Suprapubic skin (tissue), 4 donors: ENCODE measurements around the gene MOB1B. TPM values are rescaled to one million over a fixed set of nuclear protein-coding genes. Genes with fewer than 3 reads are reported as not detected.

Experiments used
- DNase-seq, 2 donors: peaks; one replicate each; pipeline ENCODE4 v3.0.0-alpha.2; 2019; ENCODE audit warnings: low spot score in 2 of 2
- H3K27ac ChIP-seq: fragments of 200-600 bp; sonication (generic); one replicate; pipeline ENCODE4 v1.5.1; 2019
- H3K27me3 ChIP-seq: fragments of 200-600 bp; sonication (generic); one replicate; pipeline ENCODE4 v1.5.1; 2019
- H3K36me3 ChIP-seq: fragments of 200-600 bp; sonication (generic); one replicate; pipeline ENCODE4 v1.5.1; 2019
- H3K4me1 ChIP-seq: fragments of 200-600 bp; sonication (generic); one replicate; pipeline ENCODE4 v1.5.1; 2019
- H3K4me3 ChIP-seq: fragments of 200-600 bp; sonication (generic); one replicate; pipeline ENCODE4 v1.5.1; 2019; ENCODE audit warnings: mild to moderate bottlenecking
- H3K9me3 ChIP-seq: fragments of 200-600 bp; sonication (generic); one replicate; pipeline ENCODE4 v1.5.1; 2019
- CTCF ChIP-seq, 2 donors: fragments of 200-600 bp in 1 of 2; fragments of 450-650 bp in 1 of 2; sonication (generic) in 1 of 2; IDR thresholded peaks; one replicate each; pipeline ENCODE4 v1.5.1; 2016 to 2019; ENCODE audit warnings: antibody characterized with exemption in 2 of 2, mild to moderate bottlenecking in 1 of 2, moderate library complexity in 1 of 2
- EP300 ChIP-seq: sonication (generic); formaldehyde crosslinking; IDR thresholded peaks from one replicate; pipeline ENCODE4 v1.6.1; 2017; ENCODE audit warnings: antibody characterized with exemption
- POLR2A ChIP-seq, 2 donors: fragments of 450-650 bp; IDR thresholded peaks; one replicate each; pipeline ENCODE4 v1.6.1; 2017; ENCODE audit warnings: antibody characterized with exemption in 2 of 2, mild to moderate bottlenecking in 2 of 2, moderate library complexity in 2 of 2
- POLR2AphosphoS5 ChIP-seq, 3 donors: sonication (generic); formaldehyde crosslinking; IDR thresholded peaks; one replicate each; pipeline ENCODE4 v1.6.1; 2017; ENCODE audit warnings: antibody characterized with exemption in 3 of 3
- WGBS: methylation state at CpG from one replicate; pipeline ENCODE4 v1.1.5; 2018; 5-methylcytosine and 5-hydroxymethylcytosine counted together
- total RNA-seq, 4 donors: library from RNA; depleted of rRNA; stranded (reverse); fragments of >200 nt; gene quantifications; one replicate each; pipeline ENCODE4 v1.1.0, GENCODE V29; 2016

The MOB1B gene
- total RNA-seq, 4 donors from 2014 or later, result 9.5 to 20.8 (median 15.0) TPM

GRCh38 chr4:70868778-70869177 lies 33.4 kb upstream of the MOB1B start:
- DNase-seq, result no peak
- Histone ChIP-seq H3K27me3 (no peaks in the 10 kb centered on the region), H3K4me3 (no peak overlapping the region)

DNA sequence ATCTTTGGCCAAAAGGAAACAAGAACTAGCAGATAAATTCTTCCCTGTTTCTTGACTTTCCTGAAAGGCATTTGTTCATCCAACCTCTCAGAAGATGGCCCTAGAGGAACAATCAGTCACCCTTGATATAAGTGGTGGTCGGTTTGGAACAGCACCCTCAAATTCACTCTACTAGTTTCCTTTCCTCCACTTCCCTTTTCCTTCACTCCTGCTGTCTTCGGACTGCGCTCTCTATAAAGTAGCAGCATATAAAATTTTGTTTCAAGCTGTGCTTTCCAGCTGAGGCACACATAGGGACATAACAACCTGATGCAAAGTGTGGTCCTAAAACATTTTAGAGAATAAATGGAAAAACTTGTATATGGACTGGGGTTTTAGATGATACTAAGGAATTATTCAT lies 29.0 kb upstream of the MOB1B start:
- no peak for DNase-seq
- no peaks in the 10 kb centered on the region for H3K4me1 ChIP-seq
- TF ChIP-seq EP300 (no peak), CTCF (IDR thresholded peaks at IDR 0.05) (no peak), POLR2AphosphoS5 (IDR thresholded peaks at IDR 0.05) (no peak), POLR2A (IDR thresholded peaks at IDR 0.05) (no peak)

More at GRCh38 chr4:70868778-70869177, 33.4 kb upstream of the MOB1B start:
- Histone ChIP-seq H3K27ac (no peak overlapping the region), H3K4me1 (no peaks in the 10 kb centered on the region), H3K36me3 (no peaks in the 10 kb centered on the region), H3K9me3 (no peaks in the 10 kb centered on the region)
- TF ChIP-seq CTCF (IDR thresholded peaks at IDR 0.05), result no peak
- TF ChIP-seq EP300, result no peak
- no peak for TF ChIP-seq POLR2A (IDR thresholded peaks at IDR 0.05)
- TF ChIP-seq POLR2AphosphoS5 (IDR thresholded peaks at IDR 0.05), result no peak

GRCh38 chr4:70874268-70875156 lies 27.7 kb upstream of the MOB1B start:
- Histone ChIP-seq H3K27me3 (no peaks in the 10 kb centered on the region), H3K36me3 (no peaks in the 10 kb centered on the region), H3K4me3 (no peak overlapping the region), H3K9me3 (no peaks in the 10 kb centered on the region), H3K27ac (no peak overlapping the region), H3K4me1 (no peaks in the 10 kb centered on the region)
- DNase-seq, result no peak
- WGBS, result 89% methylated on average over 19 of the region's 19 CpGs
- TF ChIP-seq POLR2A (IDR thresholded peaks at IDR 0.05) (no peak), EP300 (no peak), POLR2AphosphoS5 (IDR thresholded peaks at IDR 0.05) (no peak), CTCF (IDR thresholded peaks at IDR 0.05) (no peak)

More for the DNA sequence above, 29.0 kb upstream of the MOB1B start:
- 91% methylated on average over 3 of the region's 3 CpGs for WGBS
- H3K9me3 ChIP-seq, result no peaks in the 10 kb centered on the region
- H3K36me3 ChIP-seq, result no peaks in the 10 kb centered on the region
- no peak overlapping the region for H3K27ac ChIP-seq
- no peak overlapping the region for H3K4me3 ChIP-seq
- no peaks in the 10 kb centered on the region for H3K27me3 ChIP-seq

GRCh38 chr4:70877556-70877955 lies 24.6 kb upstream of the MOB1B start:
- H3K36me3 ChIP-seq, result no peaks in the 10 kb centered on the region
- 64% methylated on average over 3 of the region's 3 CpGs for WGBS

More at GRCh38 chr4:70877556-70877955, 24.6 kb upstream of the MOB1B start:
- H3K27ac ChIP-seq, result no peak overlapping the region
- no peaks in the 10 kb centered on the region for H3K9me3 ChIP-seq
- TF ChIP-seq POLR2AphosphoS5 (IDR thresholded peaks at IDR 0.05) (no peak), CTCF (IDR thresholded peaks at IDR 0.05) (no peak), EP300 (no peak), POLR2A (IDR thresholded peaks at IDR 0.05) (no peak)
- no peaks in the 10 kb centered on the region for H3K27me3 ChIP-seq
- no peak overlapping the region for H3K4me3 ChIP-seq
- H3K4me1 ChIP-seq, result no peaks in the 10 kb centered on the region
- no peak for DNase-seq
